GM23338 (cell line): Measurements from ENCODE around the gene SCN1B. TPM values are rescaled to one million over a fixed set of nuclear protein-coding genes. Genes with fewer than 3 reads are reported as not detected.

Source experiments
- ATAC-seq: fragments of 200-7000 bp; cut with Tn5 transposase; 3 replicates; pipeline ENCODE4 v1.9.1; 2020
- DNase-seq: peaks from one replicate; pipeline ENCODE4 v3.0.0-alpha.2; 2015; ENCODE audit warnings: low spot score
- H2AFZ ChIP-seq: fragments of 200-600 bp; sonication (generic); 2 replicates; pipeline ENCODE4 v1.8.0; 2016; ENCODE audit warnings: antibody characterized with exemption, mild to moderate bottlenecking, moderate library complexity
- H3F3A ChIP-seq: fragments of 200-600 bp; sonication (generic); replicated peaks from 2 replicates; pipeline ENCODE4 v1.8.0; 2017; ENCODE audit warnings: antibody characterized with exemption, mixed run types, low read depth
- H3K27ac ChIP-seq: fragments of 200-600 bp; sonication (generic); 2 replicates; pipeline ENCODE4 v1.6.1; 2016; ENCODE audit warnings: low read depth
- H3K27me3 ChIP-seq: fragments of 200-600 bp; sonication (generic); 2 replicates; pipeline ENCODE4 v1.8.0; 2016; ENCODE audit warnings: mild to moderate bottlenecking, mixed run types, moderate library complexity; ENCODE audit not compliant: insufficient read depth
- H3K36me3 ChIP-seq: fragments of 200-600 bp; sonication (generic); 2 replicates; pipeline ENCODE4 v1.8.0; 2016; ENCODE audit warnings: mild to moderate bottlenecking; ENCODE audit not compliant: insufficient read depth
- H3K4me1 ChIP-seq: fragments of 200-600 bp; sonication (generic); 2 replicates; pipeline ENCODE4 v1.8.0; 2016; ENCODE audit warnings: mild to moderate bottlenecking, moderate library complexity; ENCODE audit not compliant: insufficient read depth
- H3K4me2 ChIP-seq: fragments of 200-600 bp; sonication (generic); 2 replicates; pipeline ENCODE4 v1.7.1; 2017; ENCODE audit warnings: mixed run types
- H3K4me3 ChIP-seq: fragments of 200-600 bp; sonication (generic); 2 replicates; pipeline ENCODE4 v1.6.1; 2016; ENCODE audit warnings: mixed run types
- H3K79me2 ChIP-seq: fragments of 200-600 bp; sonication (generic); replicated peaks from 2 replicates; pipeline ENCODE4 v1.8.0; 2017; ENCODE audit warnings: mild to moderate bottlenecking; ENCODE audit not compliant: insufficient read depth
- H3K9me2 ChIP-seq: fragments of 200-600 bp; sonication (generic); 2 replicates; pipeline ENCODE4 v1.8.0; 2017; ENCODE audit not compliant: insufficient read depth
- H4K20me1 ChIP-seq: fragments of 200-600 bp; sonication (generic); replicated peaks from 2 replicates; pipeline ENCODE4 v1.8.0; 2017; ENCODE audit warnings: mild to moderate bottlenecking; ENCODE audit not compliant: insufficient read depth
- H3K27ac Mint-ChIP-seq: 2 replicates; pipeline ENCODE4 v1.8.0; 2020; ENCODE audit warnings: inconsistent platforms, mild to moderate bottlenecking, moderate library complexity, mixed read lengths
- H3K27me3 Mint-ChIP-seq: 3 replicates; pipeline ENCODE4 v1.8.0; 2022; ENCODE audit warnings: low read depth, mild to moderate bottlenecking, moderate library complexity, mixed read lengths, inconsistent platforms; ENCODE audit not compliant: insufficient read depth, poor library complexity
- H3K36me3 Mint-ChIP-seq: 3 replicates; pipeline ENCODE4 v1.8.0; 2021; ENCODE audit warnings: low read depth, mild to moderate bottlenecking, inconsistent platforms, moderate library complexity, mixed read lengths
- H3K4me1 Mint-ChIP-seq: 3 replicates; pipeline ENCODE4 v1.8.0; 2020; ENCODE audit warnings: mild to moderate bottlenecking, inconsistent platforms, mixed read lengths
- H3K4me3 Mint-ChIP-seq: 3 replicates; pipeline ENCODE4 v1.8.0; 2021; ENCODE audit warnings: moderate library complexity, mild to moderate bottlenecking, inconsistent platforms, mixed read lengths
- H3K9me3 Mint-ChIP-seq: 3 replicates; pipeline ENCODE4 v1.8.0; 2020; ENCODE audit warnings: moderate library complexity, mild to moderate bottlenecking, inconsistent platforms, mixed read lengths
- STAT1 ChIP-seq: IDR thresholded peaks from one replicate; pipeline ENCODE4 v1.6.1; 2016; ENCODE audit warnings: antibody characterized with exemption; ENCODE audit not compliant: unreplicated experiment
- ZNF114 ChIP-seq: fragments of 250-450 bp; sonication (Bioruptor Pico); IDR thresholded peaks from 2 replicates; pipeline ENCODE4 v1.5.0; 2020; ENCODE audit warnings: mild to moderate bottlenecking, moderate library complexity
- ZNF331 ChIP-seq: fragments of 250-450 bp; sonication (Bioruptor Pico); IDR thresholded peaks from 2 replicates; pipeline ENCODE4 v1.5.0; 2020; ENCODE audit warnings: low read depth, mild to moderate bottlenecking, moderate library complexity
- polyA plus RNA-seq: library from polyadenylated mRNA; unstranded; fragments of >200 nt; fragmentation: Nextera tagmentation; extraction: Ambion mirVana; gene quantifications from 2 replicates; pipeline ENCODE4 v1.2.1, GENCODE V29; 2016
- total RNA-seq: library from RNA; depleted of rRNA; stranded (reverse); fragments of >200 nt; shearing (Covaris generic); gene quantifications from 2 replicates; pipeline ENCODE4 v1.2.3, GENCODE V29; 2014
- TF ChIP-seq, protein P1 (sequence below): fragments of 250-450 bp; sonication (Bioruptor Pico); IDR thresholded peaks from 2 replicates; pipeline ENCODE4 v1.5.0; 2020; ENCODE audit warnings: mild to moderate bottlenecking, moderate library complexity
- TF ChIP-seq, protein P2 (sequence below): IDR thresholded peaks from 2 replicates; pipeline ENCODE4 v1.6.1; 2016; ENCODE audit warnings: antibody characterized with exemption

The SCN1B gene
- total and polyA plus RNA-seq, 2 experiments from 2014 or later = 1.7 to 4.8 TPM

DNA sequence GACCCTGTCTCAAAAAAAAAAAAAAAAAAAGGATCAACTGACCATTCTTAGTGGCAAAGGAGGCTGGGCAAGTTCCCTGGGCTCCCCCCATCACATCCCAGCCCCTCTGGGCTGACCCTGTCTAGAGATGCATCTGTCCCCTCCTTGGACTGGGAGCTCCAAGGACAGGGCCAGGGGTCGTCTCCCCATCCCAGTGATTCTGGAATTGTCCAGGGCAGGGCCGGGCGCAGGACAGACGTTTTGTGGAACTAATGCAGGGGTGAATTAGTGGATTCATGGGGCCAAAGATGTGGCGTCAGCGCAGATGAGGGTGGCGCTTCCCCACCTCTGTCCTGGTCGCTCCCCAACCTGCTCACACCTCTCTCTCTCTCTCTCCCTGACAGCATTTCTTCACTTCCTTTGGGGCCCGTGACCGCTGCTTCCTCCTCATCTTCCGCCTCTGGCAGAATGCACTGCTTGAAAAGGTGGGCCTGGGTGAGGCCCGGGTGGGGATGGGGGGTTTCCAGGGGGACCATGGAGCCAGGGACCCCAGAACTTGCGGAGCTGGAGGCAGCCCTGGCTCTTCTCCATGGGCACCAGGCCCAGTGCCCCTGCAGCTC, 19.1 kb upstream of the SCN1B start (continued):
- TF ChIP-seq, protein P1, sequence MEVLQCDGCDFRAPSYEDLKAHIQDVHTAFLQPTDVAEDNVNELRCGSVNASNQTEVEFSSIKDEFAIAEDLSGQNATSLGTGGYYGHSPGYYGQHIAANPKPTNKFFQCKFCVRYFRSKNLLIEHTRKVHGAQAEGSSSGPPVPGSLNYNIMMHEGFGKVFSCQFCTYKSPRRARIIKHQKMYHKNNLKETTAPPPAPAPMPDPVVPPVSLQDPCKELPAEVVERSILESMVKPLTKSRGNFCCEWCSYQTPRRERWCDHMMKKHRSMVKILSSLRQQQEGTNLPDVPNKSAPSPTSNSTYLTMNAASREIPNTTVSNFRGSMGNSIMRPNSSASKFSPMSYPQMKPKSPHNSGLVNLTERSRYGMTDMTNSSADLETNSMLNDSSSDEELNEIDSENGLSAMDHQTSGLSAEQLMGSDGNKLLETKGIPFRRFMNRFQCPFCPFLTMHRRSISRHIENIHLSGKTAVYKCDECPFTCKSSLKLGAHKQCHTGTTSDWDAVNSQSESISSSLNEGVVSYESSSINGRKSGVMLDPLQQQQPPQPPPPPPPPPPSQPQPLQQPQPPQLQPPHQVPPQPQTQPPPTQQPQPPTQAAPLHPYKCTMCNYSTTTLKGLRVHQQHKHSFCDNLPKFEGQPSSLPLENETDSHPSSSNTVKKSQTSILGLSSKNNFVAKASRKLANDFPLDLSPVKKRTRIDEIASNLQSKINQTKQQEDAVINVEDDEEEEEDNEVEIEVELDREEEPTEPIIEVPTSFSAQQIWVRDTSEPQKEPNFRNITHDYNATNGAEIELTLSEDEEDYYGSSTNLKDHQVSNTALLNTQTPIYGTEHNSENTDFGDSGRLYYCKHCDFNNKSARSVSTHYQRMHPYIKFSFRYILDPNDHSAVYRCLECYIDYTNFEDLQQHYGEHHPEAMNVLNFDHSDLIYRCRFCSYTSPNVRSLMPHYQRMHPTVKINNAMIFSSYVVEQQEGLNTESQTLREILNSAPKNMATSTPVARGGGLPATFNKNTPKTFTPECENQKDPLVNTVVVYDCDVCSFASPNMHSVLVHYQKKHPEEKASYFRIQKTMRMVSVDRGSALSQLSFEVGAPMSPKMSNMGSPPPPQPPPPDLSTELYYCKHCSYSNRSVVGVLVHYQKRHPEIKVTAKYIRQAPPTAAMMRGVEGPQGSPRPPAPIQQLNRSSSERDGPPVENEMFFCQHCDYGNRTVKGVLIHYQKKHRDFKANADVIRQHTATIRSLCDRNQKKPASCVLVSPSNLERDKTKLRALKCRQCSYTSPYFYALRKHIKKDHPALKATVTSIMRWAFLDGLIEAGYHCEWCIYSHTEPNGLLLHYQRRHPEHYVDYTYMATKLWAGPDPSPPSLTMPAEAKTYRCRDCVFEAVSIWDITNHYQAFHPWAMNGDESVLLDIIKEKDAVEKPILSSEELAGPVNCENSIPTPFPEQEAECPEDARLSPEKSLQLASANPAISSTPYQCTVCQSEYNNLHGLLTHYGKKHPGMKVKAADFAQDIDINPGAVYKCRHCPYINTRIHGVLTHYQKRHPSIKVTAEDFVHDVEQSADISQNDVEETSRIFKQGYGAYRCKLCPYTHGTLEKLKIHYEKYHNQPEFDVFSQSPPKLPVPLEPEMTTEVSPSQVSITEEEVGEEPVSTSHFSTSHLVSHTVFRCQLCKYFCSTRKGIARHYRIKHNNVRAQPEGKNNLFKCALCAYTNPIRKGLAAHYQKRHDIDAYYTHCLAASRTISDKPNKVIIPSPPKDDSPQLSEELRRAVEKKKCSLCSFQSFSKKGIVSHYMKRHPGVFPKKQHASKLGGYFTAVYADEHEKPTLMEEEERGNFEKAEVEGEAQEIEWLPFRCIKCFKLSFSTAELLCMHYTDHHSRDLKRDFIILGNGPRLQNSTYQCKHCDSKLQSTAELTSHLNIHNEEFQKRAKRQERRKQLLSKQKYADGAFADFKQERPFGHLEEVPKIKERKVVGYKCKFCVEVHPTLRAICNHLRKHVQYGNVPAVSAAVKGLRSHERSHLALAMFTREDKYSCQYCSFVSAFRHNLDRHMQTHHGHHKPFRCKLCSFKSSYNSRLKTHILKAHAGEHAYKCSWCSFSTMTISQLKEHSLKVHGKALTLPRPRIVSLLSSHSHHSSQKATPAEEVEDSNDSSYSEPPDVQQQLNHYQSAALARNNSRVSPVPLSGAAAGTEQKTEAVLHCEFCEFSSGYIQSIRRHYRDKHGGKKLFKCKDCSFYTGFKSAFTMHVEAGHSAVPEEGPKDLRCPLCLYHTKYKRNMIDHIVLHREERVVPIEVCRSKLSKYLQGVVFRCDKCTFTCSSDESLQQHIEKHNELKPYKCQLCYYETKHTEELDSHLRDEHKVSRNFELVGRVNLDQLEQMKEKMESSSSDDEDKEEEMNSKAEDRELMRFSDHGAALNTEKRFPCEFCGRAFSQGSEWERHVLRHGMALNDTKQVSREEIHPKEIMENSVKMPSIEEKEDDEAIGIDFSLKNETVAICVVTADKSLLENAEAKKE (CRISPR knock-in tag) = no peak

DNA sequence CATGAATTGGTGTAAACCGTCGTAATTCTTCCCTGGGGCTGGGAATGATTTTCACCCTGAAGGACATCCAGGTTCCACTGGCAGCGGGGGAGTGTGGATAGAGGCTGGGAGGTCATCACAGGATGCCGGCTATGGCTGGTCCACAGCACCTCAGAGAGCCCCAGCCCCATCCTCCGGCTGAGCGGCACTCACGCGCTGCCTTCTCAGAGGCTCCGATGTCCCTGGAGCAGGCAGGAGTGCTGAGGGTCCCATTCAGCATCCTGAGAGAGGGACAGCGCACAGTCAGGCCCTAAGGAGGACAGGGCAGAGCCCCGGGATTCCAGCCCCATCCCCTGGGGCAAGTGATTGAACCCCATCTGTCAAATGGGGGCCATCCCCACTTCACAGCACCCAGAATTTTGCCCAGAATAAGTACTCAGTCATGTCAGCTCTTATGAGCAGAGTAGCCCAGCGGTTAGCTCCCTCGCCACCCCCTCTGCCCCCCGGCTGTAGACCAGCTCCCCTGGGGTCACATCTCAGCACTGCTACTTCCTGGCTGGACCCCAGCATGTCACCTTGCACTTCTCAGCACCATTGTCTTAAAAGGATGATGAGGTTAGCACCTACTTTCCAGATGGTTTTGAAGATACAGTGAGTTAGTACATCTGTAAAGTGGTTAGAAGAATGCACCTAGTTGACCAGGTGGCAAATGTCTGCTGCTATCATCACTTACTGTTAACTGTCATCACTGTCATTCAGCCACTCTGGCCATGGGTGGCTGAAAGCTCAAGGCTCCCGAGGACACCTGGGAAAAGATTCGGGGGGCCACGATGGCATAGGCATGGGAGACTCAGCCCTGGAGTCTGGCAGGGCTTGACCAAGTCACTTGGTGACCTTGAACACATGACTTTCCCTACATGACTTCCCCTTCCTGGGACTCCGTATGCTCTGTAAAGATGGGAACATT, 18.3 kb upstream of the SCN1B start:
- H3K4me1 ChIP-seq = no peaks in the 10 kb centered on the region
- H3K27ac ChIP-seq = no peak overlapping the region
- H3K4me1 Mint-ChIP-seq = peaks cover 4% of the 10 kb centered on the region; the same call in 1 of the 3 replicates
- H3K27me3 Mint-ChIP-seq = peaks cover 25% of the 10 kb centered on the region
- H3K79me2 ChIP-seq = peaks cover 18% of the 10 kb centered on the region
- no peak overlapping the region; the same call in 2 of the 3 replicates for H3K4me3 Mint-ChIP-seq
- no peak for ATAC-seq
- H3K27me3 ChIP-seq = no peaks in the 10 kb centered on the region
- H4K20me1 ChIP-seq = peaks cover 32% of the 10 kb centered on the region
- peaks cover 64% of the 10 kb centered on the region for H3K36me3 ChIP-seq
- H3F3A ChIP-seq = peaks cover 33% of the 10 kb centered on the region
- no peak for DNase-seq
- 0 out of 2 replicates have a peak overlapping the region, but pooled peaks have one; percentile 36 for H3K27ac Mint-ChIP-seq
- no peak overlapping the region for H2AFZ ChIP-seq
- H3K9me3 Mint-ChIP-seq = no peaks in the 10 kb centered on the region; the same call in 2 of the 3 replicates
- H3K9me2 ChIP-seq = no peaks in the 10 kb centered on the region
- H3K4me3 ChIP-seq = no peak overlapping the region
- peaks cover 86% of the 10 kb centered on the region for H3K36me3 Mint-ChIP-seq
- no peak overlapping the region for H3K4me2 ChIP-seq
- TF ChIP-seq ZNF331 (CRISPR knock-in tag) (no peak), ZNF114 (CRISPR knock-in tag) (no peak), STAT1 (no peak)
- TF ChIP-seq, protein P2, sequence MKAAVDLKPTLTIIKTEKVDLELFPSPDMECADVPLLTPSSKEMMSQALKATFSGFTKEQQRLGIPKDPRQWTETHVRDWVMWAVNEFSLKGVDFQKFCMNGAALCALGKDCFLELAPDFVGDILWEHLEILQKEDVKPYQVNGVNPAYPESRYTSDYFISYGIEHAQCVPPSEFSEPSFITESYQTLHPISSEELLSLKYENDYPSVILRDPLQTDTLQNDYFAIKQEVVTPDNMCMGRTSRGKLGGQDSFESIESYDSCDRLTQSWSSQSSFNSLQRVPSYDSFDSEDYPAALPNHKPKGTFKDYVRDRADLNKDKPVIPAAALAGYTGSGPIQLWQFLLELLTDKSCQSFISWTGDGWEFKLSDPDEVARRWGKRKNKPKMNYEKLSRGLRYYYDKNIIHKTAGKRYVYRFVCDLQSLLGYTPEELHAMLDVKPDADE = no peak
- TF ChIP-seq, protein P1 (CRISPR knock-in tag) = no peak
